ENCODE results near the gene SNUPN. TPM values are rescaled to one million over a fixed set of nuclear protein-coding genes. Genes with fewer than 3 reads are reported as not detected.

Gene SNUPN
- total RNA-seq, 1 experiment from 2014 or later, result 28.9 TPM

GRCh38 chr15:75646112-75646943, 20.8 kb upstream of the SNUPN start:
- no peak for DNase-seq (ENCODE audit: unreplicated experiment)
- TF ChIP-seq, protein P1, sequence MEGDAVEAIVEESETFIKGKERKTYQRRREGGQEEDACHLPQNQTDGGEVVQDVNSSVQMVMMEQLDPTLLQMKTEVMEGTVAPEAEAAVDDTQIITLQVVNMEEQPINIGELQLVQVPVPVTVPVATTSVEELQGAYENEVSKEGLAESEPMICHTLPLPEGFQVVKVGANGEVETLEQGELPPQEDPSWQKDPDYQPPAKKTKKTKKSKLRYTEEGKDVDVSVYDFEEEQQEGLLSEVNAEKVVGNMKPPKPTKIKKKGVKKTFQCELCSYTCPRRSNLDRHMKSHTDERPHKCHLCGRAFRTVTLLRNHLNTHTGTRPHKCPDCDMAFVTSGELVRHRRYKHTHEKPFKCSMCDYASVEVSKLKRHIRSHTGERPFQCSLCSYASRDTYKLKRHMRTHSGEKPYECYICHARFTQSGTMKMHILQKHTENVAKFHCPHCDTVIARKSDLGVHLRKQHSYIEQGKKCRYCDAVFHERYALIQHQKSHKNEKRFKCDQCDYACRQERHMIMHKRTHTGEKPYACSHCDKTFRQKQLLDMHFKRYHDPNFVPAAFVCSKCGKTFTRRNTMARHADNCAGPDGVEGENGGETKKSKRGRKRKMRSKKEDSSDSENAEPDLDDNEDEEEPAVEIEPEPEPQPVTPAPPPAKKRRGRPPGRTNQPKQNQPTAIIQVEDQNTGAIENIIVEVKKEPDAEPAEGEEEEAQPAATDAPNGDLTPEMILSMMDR (IDR thresholded peaks at IDR 0.05; ENCODE audit: unreplicated experiment), result no peak
- H3K36me3 Mint-ChIP-seq (ENCODE audit: insufficient read depth, unreplicated experiment), result peaks cover 23% of the 10 kb centered on the region
- no peaks in the 10 kb centered on the region for H3K27me3 Mint-ChIP-seq (ENCODE audit: insufficient read depth, unreplicated experiment)
- BruUV-seq (replicated peaks), result no TSS peak
- H3K4me1 Mint-ChIP-seq (ENCODE audit: insufficient read depth, unreplicated experiment), result peaks cover 38% of the 10 kb centered on the region
- no peaks in the 10 kb centered on the region for H3K9me3 Mint-ChIP-seq (ENCODE audit: unreplicated experiment)
- ChIA-PET CTCF (interaction anchor here (0.7 to 2.5 kb wide), 9 partner anchors 10 to 280 kb away, joined by 3 to 15 read pairs (median 4); partner anchors contain the start of gene SNUPN), POLR2A (interaction anchor here (0.6 to 8.2 kb wide), 15 partner anchors 7 to 278 kb away, joined by 3 to 120 read pairs (median 19); partner anchors contain the start of genes IMP3, MAN2C1, PTPN9 and SIN3A)
- intact Hi-C loops (cut with micrococcal nuclease), result loop anchor here (10.0 kb wide), 1 partner anchor 72 kb away; the partner anchor contains the start of gene PTPN9
- H3K4me3 Mint-ChIP-seq (ENCODE audit: unreplicated experiment), result peak overlapping the region; percentile 87
- peak overlapping the region; percentile 78 for H3K27ac Mint-ChIP-seq (ENCODE audit: low read depth, unreplicated experiment)

DNA sequence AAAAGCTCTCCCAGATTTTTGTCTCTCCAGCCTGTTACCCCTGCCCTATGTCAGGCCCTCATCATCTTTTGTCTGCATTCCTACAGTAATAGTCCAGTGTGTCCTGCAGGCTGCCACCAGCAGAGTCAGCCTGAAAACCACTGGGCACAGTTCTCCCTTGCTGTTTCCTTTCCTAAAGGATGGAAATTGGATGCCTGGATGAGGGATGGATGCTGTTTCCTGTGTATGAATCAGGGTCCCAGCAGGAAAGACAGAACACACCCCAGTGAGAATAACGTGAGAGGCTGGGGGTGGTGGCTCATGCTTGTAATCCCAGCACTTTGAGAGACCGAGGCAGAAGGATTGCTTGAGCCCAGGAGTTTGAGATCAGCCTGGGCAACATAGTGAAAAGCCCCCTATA, 18.9 kb upstream of the SNUPN start:
- H3K27me3 Mint-ChIP-seq (ENCODE audit: insufficient read depth, unreplicated experiment), result no peaks in the 10 kb centered on the region
- POLR2A ChIA-PET, result no interaction called here
- no peak overlapping the region for H3K27ac Mint-ChIP-seq (ENCODE audit: low read depth, unreplicated experiment)
- no TSS peak for BruUV-seq (replicated peaks)
- DNase-seq (ENCODE audit: unreplicated experiment), result no peak
- TF ChIP-seq, protein P1 (IDR thresholded peaks at IDR 0.05; ENCODE audit: unreplicated experiment), result no peak
- intact Hi-C loops (cut with micrococcal nuclease), result loop anchor here (5.0 to 10.0 kb wide), 2 partner anchors 70 to 93 kb away; partner anchors contain the start of gene PTPN9
- H3K4me3 Mint-ChIP-seq (ENCODE audit: unreplicated experiment), result no peak overlapping the region
- H3K4me1 Mint-ChIP-seq (ENCODE audit: insufficient read depth, unreplicated experiment), result peaks cover 18% of the 10 kb centered on the region
- no peaks in the 10 kb centered on the region for H3K9me3 Mint-ChIP-seq (ENCODE audit: unreplicated experiment)
- CTCF ChIA-PET, result interaction anchor here (0.6 to 0.9 kb wide), 2 partner anchors 24 to 1100 kb away, joined by 3 to 7 read pairs; no protein-coding TSS in a partner anchor
- H3K36me3 Mint-ChIP-seq (ENCODE audit: insufficient read depth, unreplicated experiment), result peaks cover 6% of the 10 kb centered on the region

DNA sequence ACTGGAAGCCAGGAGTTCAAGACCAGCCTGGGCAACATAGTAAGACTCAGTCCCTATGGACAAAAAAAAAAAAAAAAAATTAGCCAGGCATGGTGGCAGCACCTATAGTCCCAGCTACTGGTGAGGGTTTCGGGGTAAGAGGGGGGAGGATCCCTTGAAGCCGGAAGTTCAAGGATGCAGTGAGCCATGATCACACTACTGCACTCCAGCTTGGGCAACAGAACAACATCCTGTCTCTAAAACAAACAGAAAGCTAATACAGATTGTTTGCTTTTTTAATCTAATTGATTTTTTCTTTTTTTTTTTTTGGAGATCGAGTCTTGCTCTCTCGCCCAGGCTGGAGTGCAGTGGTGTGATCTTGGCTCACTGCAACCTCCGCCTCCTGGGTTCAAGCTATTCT, 16.1 kb upstream of the SNUPN start:
- ChIA-PET POLR2A (interaction anchor here (1.3 to 6.3 kb wide), 8 partner anchors 13 to 273 kb away, joined by 3 to 182 read pairs (median 44); partner anchors contain the start of genes MAN2C1, PTPN9, SIN3A and SNUPN), CTCF (interaction anchor here (0.6 to 4.6 kb wide), 6 partner anchors 15 to 497 kb away, joined by 3 to 37 read pairs (median 6); partner anchors contain the start of gene SNUPN)
- Mint-ChIP-seq H3K4me3 (ENCODE audit: unreplicated experiment) (no peak overlapping the region), H3K4me1 (ENCODE audit: insufficient read depth, unreplicated experiment) (peaks cover 18% of the 10 kb centered on the region), H3K27ac (ENCODE audit: low read depth, unreplicated experiment) (no peak overlapping the region), H3K9me3 (ENCODE audit: unreplicated experiment) (no peaks in the 10 kb centered on the region), H3K27me3 (ENCODE audit: insufficient read depth, unreplicated experiment) (no peaks in the 10 kb centered on the region), H3K36me3 (ENCODE audit: insufficient read depth, unreplicated experiment) (peaks cover 27% of the 10 kb centered on the region)
- intact Hi-C loops (cut with micrococcal nuclease), result loop anchor here (1.0 to 10.0 kb wide), 6 partner anchors 21 to 274 kb away; partner anchors contain the start of gene PTPN9
- no TSS peak for BruUV-seq (replicated peaks)
- TF ChIP-seq, protein P1 (IDR thresholded peaks at IDR 0.05; ENCODE audit: unreplicated experiment), result no peak
- DNase-seq (ENCODE audit: unreplicated experiment), result no peak

DNA sequence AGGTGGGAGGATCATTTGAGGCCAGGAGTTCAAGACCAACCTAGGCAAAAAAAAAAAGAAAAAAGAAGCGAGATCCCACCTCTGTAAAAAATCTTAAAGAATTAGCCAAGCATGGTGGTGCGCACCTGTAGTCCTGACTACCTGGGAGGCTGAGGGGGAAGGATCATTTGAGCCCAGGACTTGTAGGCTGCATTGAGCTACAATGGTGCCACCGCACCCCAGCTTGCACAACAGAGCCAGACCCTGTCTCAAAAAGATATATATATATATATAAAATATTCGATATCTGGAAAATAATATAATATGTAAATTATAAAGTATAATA, 15.6 kb upstream of the SNUPN start:
- BruUV-seq (replicated peaks), result no TSS peak
- Mint-ChIP-seq H3K9me3 (ENCODE audit: unreplicated experiment) (no peaks in the 10 kb centered on the region), H3K4me3 (ENCODE audit: unreplicated experiment) (peak overlapping the region; percentile 87), H3K27me3 (ENCODE audit: insufficient read depth, unreplicated experiment) (no peaks in the 10 kb centered on the region), H3K27ac (ENCODE audit: low read depth, unreplicated experiment) (peak overlapping the region; percentile 70), H3K36me3 (ENCODE audit: insufficient read depth, unreplicated experiment) (peaks cover 28% of the 10 kb centered on the region), H3K4me1 (ENCODE audit: insufficient read depth, unreplicated experiment) (peaks cover 16% of the 10 kb centered on the region)
- TF ChIP-seq, protein P1 (IDR thresholded peaks at IDR 0.05; ENCODE audit: unreplicated experiment), result no peak
- DNase-seq (ENCODE audit: unreplicated experiment), result no peak
- ChIA-PET POLR2A (interaction anchor here (1.1 to 6.3 kb wide), 13 partner anchors 14 to 273 kb away, joined by 3 to 182 read pairs (median 40); partner anchors contain the start of genes MAN2C1, PTPN9, SIN3A and SNUPN), CTCF (interaction anchor here (0.6 to 4.6 kb wide), 10 partner anchors 14 to 497 kb away, joined by 4 to 37 read pairs (median 6); partner anchors contain the start of genes MAN2C1 and SNUPN)
- intact Hi-C loops (cut with micrococcal nuclease), result loop anchor here (1.0 to 10.0 kb wide), 6 partner anchors 20 to 274 kb away; partner anchors contain the start of gene PTPN9

All from MCF 10A (cell line).